HCT116 (cell line): Measurements from ENCODE around the gene GCNT1. TPM values are rescaled to one million over a fixed set of nuclear protein-coding genes. Genes with fewer than 3 reads are reported as not detected.

Experiments used
- ATAC-seq: fragments of 200-7000 bp; cut with Tn5 transposase; 2 replicates; pipeline ENCODE4 v1.9.1; 2020; ENCODE audit warnings: mild to moderate bottlenecking, moderate library complexity
- BruUV-seq: library from RNA; stranded (reverse); fragments of 400-500 nt; replicated peaks from 2 replicates; lab custom pipeline; 2021; lab: Mats Ljungman, UMichigan
- CTCF ChIA-PET: fragments of 300-600 bp; sonication (Branson Sonifier 250); formaldehyde crosslinking; loops from one replicate; lab custom pipeline; 2021; ENCODE audit warnings: antibody characterized with exemption; lab: Charles Lee
- POLR2A ChIA-PET: fragments of 300-600, 350-600 bp; sonication (Branson Sonifier 250); formaldehyde crosslinking; loops from one replicate; lab custom pipeline; 2021; ENCODE audit warnings: antibody characterized with exemption; lab: Charles Lee
- RAD21 ChIA-PET, 2 experiments: fragments of 300-600 bp; sonication (Branson Sonifier 250); formaldehyde crosslinking; loops; one replicate each; lab custom pipeline; 2023; ENCODE audit warnings: low total read pairs in 2 of 2; ENCODE audit not compliant: uncharacterized antibody in 2 of 2, unreplicated experiment in 2 of 2, low non-redundant PET in 1 of 2; lab: Charles Lee
- DNase-seq: peaks from one replicate; pipeline ENCODE4 v3.0.0-alpha.2; 2010; ENCODE audit warnings: low read depth, low spot score
- H2AFZ ChIP-seq: fragments of 200-600 bp; shearing (Covaris generic), sonication (generic); 2 replicates; pipeline ENCODE4 v1.6.1; 2017; ENCODE audit warnings: low read depth, mixed run types, mixed read lengths, antibody characterized with exemption, low read length; ENCODE audit not compliant: poor library complexity, severe bottlenecking
- H3K27ac ChIP-seq: 2 replicates; pipeline ENCODE4 v1.5.1; 2012; ENCODE audit warnings: low read depth, low read length
- H3K27me3 ChIP-seq: fragments of 200-600 bp; sonication (generic); 2 replicates; pipeline ENCODE4 v1.6.1; 2016; ENCODE audit warnings: mixed run types, low read length, mixed read lengths; ENCODE audit not compliant: insufficient read depth
- H3K36me3 ChIP-seq, 2 experiments: fragments of 200-500 bp in 1 of 2; fragments of 200-600 bp in 1 of 2; sonication (Bioruptor generic) in 1 of 2; sonication (generic) in 1 of 2; 2 replicates each; pipeline versions ENCODE4 v1.5.1 to v1.6.1; 2014 to 2016; ENCODE audit warnings: low read length in 2 of 2, inconsistent platforms in 1 of 2, mixed read lengths in 1 of 2, mixed run types in 1 of 2; ENCODE audit not compliant: insufficient read depth in 2 of 2, control insufficient read depth in 1 of 2
- H3K4me1 ChIP-seq, 2 experiments: fragments of 200-600 bp in 1 of 2; sonication (generic) in 1 of 2; 2 replicates each; pipeline versions ENCODE4 v1.5.1 to v1.6.1; 2012 to 2017; ENCODE audit warnings: low read length in 2 of 2, inconsistent platforms in 1 of 2, mild to moderate bottlenecking in 1 of 2, mixed read lengths in 1 of 2, mixed run types in 1 of 2, moderate library complexity in 1 of 2; ENCODE audit not compliant: insufficient read depth in 2 of 2, control insufficient read depth in 1 of 2
- H3K4me2 ChIP-seq: fragments of 200-600 bp; sonication (generic); 2 replicates; pipeline ENCODE4 v1.6.1; 2017; ENCODE audit warnings: mixed run types, low read length, mixed read lengths
- H3K4me3 ChIP-seq, 2 experiments: fragments of 200-600 bp in 1 of 2; sonication (generic) in 1 of 2; replicated peaks in 1 of 2; 2 replicates each; pipeline ENCODE4 v1.5.1; 2011 to 2016; ENCODE audit warnings: low read length in 2 of 2, control low read depth in 1 of 2, low read depth in 1 of 2, mild to moderate bottlenecking in 1 of 2, mixed read lengths in 1 of 2, mixed run types in 1 of 2
- H3K79me2 ChIP-seq: fragments of 200-600 bp; sonication (generic); 2 replicates; pipeline ENCODE4 v1.6.1; 2017; ENCODE audit warnings: mild to moderate bottlenecking, mixed run types, low read length, moderate library complexity, mixed read lengths; ENCODE audit not compliant: insufficient read depth
- H3K9ac ChIP-seq: fragments of 200-600 bp; sonication (generic); 2 replicates; pipeline ENCODE4 v1.6.1; 2016; ENCODE audit warnings: low read length, mixed read lengths
- H3K9me2 ChIP-seq: fragments of 200-600 bp; sonication (generic), shearing (Covaris generic); 2 replicates; pipeline ENCODE4 v1.6.1; 2017; ENCODE audit warnings: mixed run types, mild to moderate bottlenecking, moderate library complexity; ENCODE audit not compliant: insufficient read depth
- H3K9me3 ChIP-seq, 2 experiments: fragments of 200-500 bp in 1 of 2; fragments of 200-600 bp in 1 of 2; sonication (Bioruptor generic) in 1 of 2; sonication (generic) in 1 of 2; 2 replicates each; pipeline ENCODE4 v1.6.1; 2014 to 2017; ENCODE audit warnings: low read length in 2 of 2, mixed read lengths in 2 of 2, inconsistent platforms in 1 of 2, low read depth in 1 of 2, mild to moderate bottlenecking in 1 of 2, mixed run types in 1 of 2, moderate library complexity in 1 of 2; ENCODE audit not compliant: control insufficient read depth in 1 of 2, insufficient read depth in 1 of 2
- H4K20me1 ChIP-seq: fragments of 200-600 bp; sonication (generic), shearing (Covaris generic); 2 replicates; pipeline ENCODE4 v1.6.1; 2017; ENCODE audit warnings: mixed run types, mild to moderate bottlenecking, moderate library complexity; ENCODE audit not compliant: insufficient read depth
- EGR1 ChIP-seq: IDR thresholded peaks from 2 replicates; pipeline ENCODE4 v1.6.1; 2012; ENCODE audit warnings: low read depth
- ELF1 ChIP-seq: IDR thresholded peaks from 2 replicates; pipeline ENCODE4 v1.6.1; 2012; ENCODE audit warnings: low read depth, borderline replicate concordance
- EZH2 ChIP-seq: fragments of 200-600 bp; sonication (generic); IDR thresholded peaks from 2 replicates; pipeline ENCODE4 v1.6.1; 2017; ENCODE audit warnings: antibody characterized with exemption, mixed run types
- EZH2phosphoT487 ChIP-seq: fragments of 200-600 bp; IDR thresholded peaks from 2 replicates; pipeline ENCODE4 v1.6.1; 2018; ENCODE audit warnings: antibody characterized with exemption, borderline replicate concordance
- FOSL1 ChIP-seq: IDR thresholded peaks from 2 replicates; pipeline ENCODE4 v1.6.1; 2012; ENCODE audit warnings: low read depth
- POLR2A ChIP-seq: IDR thresholded peaks from 2 replicates; pipeline ENCODE4 v1.7.0; 2011; ENCODE audit warnings: borderline replicate concordance; ENCODE audit not compliant: insufficient read depth, insufficient read length; ENCODE audit errors: extremely low read depth
- POLR2AphosphoS5 ChIP-seq: IDR thresholded peaks from 2 replicates; pipeline ENCODE4 v1.6.1; 2011; ENCODE audit warnings: mild to moderate bottlenecking, low read depth, low read length, moderate library complexity
- RAD21 ChIP-seq: IDR thresholded peaks from 2 replicates; pipeline ENCODE4 v1.6.1; 2012; ENCODE audit warnings: low read depth, mild to moderate bottlenecking
- SIN3A ChIP-seq: IDR thresholded peaks from 2 replicates; pipeline ENCODE4 v1.6.1; 2012; ENCODE audit warnings: low read depth
- SP1 ChIP-seq: IDR thresholded peaks from 2 replicates; pipeline ENCODE4 v1.6.1; 2012; ENCODE audit warnings: low read depth
- TCF7L2 ChIP-seq: IDR thresholded peaks from 2 replicates; pipeline ENCODE4 v1.7.0; 2011; ENCODE audit warnings: borderline replicate concordance, inconsistent platforms; ENCODE audit not compliant: insufficient read depth, insufficient read length; ENCODE audit errors: extremely low read depth
- YY1 ChIP-seq: IDR thresholded peaks from 2 replicates; pipeline ENCODE4 v1.6.1; 2011; ENCODE audit warnings: low read length, low read depth, moderate library complexity, mild to moderate bottlenecking; ENCODE audit not compliant: insufficient replicate concordance; ENCODE audit errors: extremely low read depth
- ZFX ChIP-seq: fragments of 450-650 bp; IDR thresholded peaks from 2 replicates; pipeline ENCODE4 v1.6.1; 2017
- intact Hi-C: fragments of 100-400 bp; cut with micrococcal nuclease; formaldehyde crosslinking; loops from 2 replicates; pipeline ENCODE4 v1.10.0; 2022
- total RNA-seq: library from RNA; stranded (reverse); gene quantifications from one replicate; pipeline ENCODE4 v1.2.1, GENCODE V29; 2021; ENCODE audit not compliant: unreplicated experiment
- TF ChIP-seq, protein P1 (sequence below): IDR thresholded peaks from 2 replicates; pipeline ENCODE4 v1.6.1; 2012
- TF ChIP-seq, protein P2 (sequence below): IDR thresholded peaks from 2 replicates; pipeline ENCODE4 v1.6.1; 2012
- TF ChIP-seq, protein P3 (sequence below), 3 experiments: fragments of 200-600 bp in 1 of 3; sonication (generic) in 1 of 3; IDR thresholded peaks in 2 of 3; conservative IDR thresholded peaks in 1 of 3; 2 replicates each; pipeline ENCODE4 v1.5.1; 2012 to 2017; ENCODE audit warnings: low read depth in 2 of 3, low read length in 2 of 3, antibody characterized with exemption in 1 of 3, borderline replicate concordance in 1 of 3, control low read depth in 1 of 3, mild to moderate bottlenecking in 1 of 3, mixed read lengths in 1 of 3, mixed run types in 1 of 3, moderate library complexity in 1 of 3; ENCODE audit not compliant: insufficient read depth in 1 of 3

Gene GCNT1
- total RNA-seq, 1 experiment from 2014 or later: 5.8 TPM

DNA sequence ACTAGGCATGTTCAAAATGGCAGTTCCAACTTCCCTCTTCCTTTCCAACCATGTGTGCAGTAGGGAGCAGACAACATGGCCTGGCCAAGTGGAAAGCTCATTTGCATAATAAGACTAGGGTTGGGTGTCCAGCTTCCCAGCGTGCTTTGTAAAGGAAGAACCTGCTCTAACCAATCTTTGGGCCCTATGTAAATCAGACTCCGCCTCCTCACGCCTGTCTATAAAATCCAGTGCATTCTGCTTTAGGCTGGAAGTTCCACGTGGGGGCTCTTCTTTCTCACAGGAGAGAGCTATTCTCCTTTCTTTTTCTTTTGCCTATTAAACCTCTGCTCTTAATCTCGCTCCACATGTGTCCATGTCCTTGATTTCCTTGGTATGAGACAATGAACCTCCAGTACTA, 83.4 kb downstream of the GCNT1 start:
- no peak for DNase-seq
- no peak overlapping the region for H2AFZ ChIP-seq

GRCh38 chr9:76545191-76545590, 86.2 kb downstream of the GCNT1 start:
- ATAC-seq: no peak
- ChIA-PET CTCF (no interaction called here), RAD21 (no interaction called here), POLR2A (no interaction called here)
- H3K9me3 ChIP-seq: no peaks in the 10 kb centered on the region
- H4K20me1 ChIP-seq: no peaks in the 10 kb centered on the region
- H3K4me3 ChIP-seq: no peak overlapping the region
- intact Hi-C loops: no loop called here
- no peak overlapping the region for H3K9ac ChIP-seq
- no peaks in the 10 kb centered on the region for H3K79me2 ChIP-seq
- no peak overlapping the region for H2AFZ ChIP-seq
- no peaks in the 10 kb centered on the region for H3K9me2 ChIP-seq
- no peak overlapping the region for H3K27ac ChIP-seq
- H3K36me3 ChIP-seq: no peaks in the 10 kb centered on the region
- BruUV-seq: no TSS peak
- DNase-seq: no peak
- no peaks in the 10 kb centered on the region for H3K27me3 ChIP-seq
- no peak overlapping the region for H3K4me2 ChIP-seq
- H3K4me1 ChIP-seq: no peaks in the 10 kb centered on the region
- TF ChIP-seq ELF1: no peak
- TF ChIP-seq TCF7L2: no peak
- TF ChIP-seq, protein P1, sequence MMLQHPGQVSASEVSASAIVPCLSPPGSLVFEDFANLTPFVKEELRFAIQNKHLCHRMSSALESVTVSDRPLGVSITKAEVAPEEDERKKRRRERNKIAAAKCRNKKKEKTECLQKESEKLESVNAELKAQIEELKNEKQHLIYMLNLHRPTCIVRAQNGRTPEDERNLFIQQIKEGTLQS: no peak
- no peak for TF ChIP-seq SP1
- TF ChIP-seq RAD21: no peak
- no peak for TF ChIP-seq YY1
- TF ChIP-seq POLR2A: no peak
- no peak for TF ChIP-seq ZFX
- TF ChIP-seq FOSL1: no peak
- no peak for TF ChIP-seq POLR2AphosphoS5
- no peak for TF ChIP-seq SIN3A
- no peak for TF ChIP-seq EGR1
- no peak for TF ChIP-seq EZH2phosphoT487

More for the DNA sequence above, 83.4 kb downstream of the GCNT1 start:
- Histone ChIP-seq H3K36me3 (no peaks in the 10 kb centered on the region), H3K27ac (no peak overlapping the region)
- no TSS peak for BruUV-seq
- TF ChIP-seq ELF1: no peak
- TF ChIP-seq EZH2: no peak
- TF ChIP-seq, protein P2, sequence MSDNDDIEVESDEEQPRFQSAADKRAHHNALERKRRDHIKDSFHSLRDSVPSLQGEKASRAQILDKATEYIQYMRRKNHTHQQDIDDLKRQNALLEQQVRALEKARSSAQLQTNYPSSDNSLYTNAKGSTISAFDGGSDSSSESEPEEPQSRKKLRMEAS: no peak
- TF ChIP-seq SP1: no peak
- TF ChIP-seq, protein P3, sequence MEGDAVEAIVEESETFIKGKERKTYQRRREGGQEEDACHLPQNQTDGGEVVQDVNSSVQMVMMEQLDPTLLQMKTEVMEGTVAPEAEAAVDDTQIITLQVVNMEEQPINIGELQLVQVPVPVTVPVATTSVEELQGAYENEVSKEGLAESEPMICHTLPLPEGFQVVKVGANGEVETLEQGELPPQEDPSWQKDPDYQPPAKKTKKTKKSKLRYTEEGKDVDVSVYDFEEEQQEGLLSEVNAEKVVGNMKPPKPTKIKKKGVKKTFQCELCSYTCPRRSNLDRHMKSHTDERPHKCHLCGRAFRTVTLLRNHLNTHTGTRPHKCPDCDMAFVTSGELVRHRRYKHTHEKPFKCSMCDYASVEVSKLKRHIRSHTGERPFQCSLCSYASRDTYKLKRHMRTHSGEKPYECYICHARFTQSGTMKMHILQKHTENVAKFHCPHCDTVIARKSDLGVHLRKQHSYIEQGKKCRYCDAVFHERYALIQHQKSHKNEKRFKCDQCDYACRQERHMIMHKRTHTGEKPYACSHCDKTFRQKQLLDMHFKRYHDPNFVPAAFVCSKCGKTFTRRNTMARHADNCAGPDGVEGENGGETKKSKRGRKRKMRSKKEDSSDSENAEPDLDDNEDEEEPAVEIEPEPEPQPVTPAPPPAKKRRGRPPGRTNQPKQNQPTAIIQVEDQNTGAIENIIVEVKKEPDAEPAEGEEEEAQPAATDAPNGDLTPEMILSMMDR (IDR thresholded peaks at IDR 0.05 in 2 of 3, conservative IDR thresholded peaks at IDR 0.05 in 1 of 3; ENCODE audit: borderline replicate concordance in 1 of 3, insufficient read depth in 1 of 3, low read depth in 2 of 3, low read length in 2 of 3): no peak
- TF ChIP-seq, all 23 proteins: peak for 0
- no peak overlapping the region for H3K9ac ChIP-seq
- H3K4me1 ChIP-seq: peaks cover 4 to 11% of the 10 kb centered on the region in 2 experiments; a peak in 2 of 4 replicates
- CTCF ChIA-PET: no interaction called here
- no peak overlapping the region for H3K4me3 ChIP-seq
- RAD21 ChIA-PET: no interaction called here
- no peaks in the 10 kb centered on the region for H3K9me2 ChIP-seq
- no peak overlapping the region for H3K4me2 ChIP-seq
- no peaks in the 10 kb centered on the region for H3K79me2 ChIP-seq
- POLR2A ChIA-PET: no interaction called here
- ATAC-seq: peak; percentile 62
- intact Hi-C loops: no loop called here
- H3K9me3 ChIP-seq: no peaks in the 10 kb centered on the region
- no peaks in the 10 kb centered on the region for H3K27me3 ChIP-seq
- no peaks in the 10 kb centered on the region for H4K20me1 ChIP-seq
